H9 (cell line): ENCODE data around the gene SEMA3E. TPM values are rescaled to one million over a fixed set of nuclear protein-coding genes. Genes with fewer than 3 reads are reported as not detected.

ENCODE experiments used
- DNase-seq: peaks from one replicate; pipeline ENCODE4 v3.0.0-alpha.2; 2017
- H2AFZ ChIP-seq: one replicate; pipeline ENCODE4 v1.6.1; 2013; ENCODE audit warnings: mild to moderate bottlenecking, low read length, control low read depth, moderate library complexity
- H2AK5ac ChIP-seq: 2 replicates; pipeline ENCODE4 v1.6.1; 2013; ENCODE audit warnings: low read length, control low read depth, mixed read lengths; ENCODE audit not compliant: insufficient read length
- H2BK120ac ChIP-seq: one replicate; pipeline ENCODE4 v1.6.1; 2013; ENCODE audit warnings: low read depth, mild to moderate bottlenecking, low read length, control low read depth, inconsistent platforms; ENCODE audit not compliant: poor library complexity, severe bottlenecking
- H2BK12ac ChIP-seq: 2 replicates; pipeline ENCODE4 v1.6.1; 2013; ENCODE audit warnings: low read length, control low read depth, mixed read lengths, low read depth; ENCODE audit not compliant: insufficient read length
- H2BK15ac ChIP-seq: 2 replicates; pipeline ENCODE4 v1.6.1; 2013; ENCODE audit warnings: low read depth, low read length, control low read depth
- H2BK20ac ChIP-seq: one replicate; pipeline ENCODE4 v1.6.1; 2013; ENCODE audit warnings: low read depth, mild to moderate bottlenecking, low read length, control low read depth, inconsistent platforms; ENCODE audit not compliant: poor library complexity, severe bottlenecking
- H2BK5ac ChIP-seq: 2 replicates; pipeline ENCODE4 v1.6.1; 2013; ENCODE audit warnings: low read length, control low read depth, mixed read lengths; ENCODE audit not compliant: insufficient read length
- H3K14ac ChIP-seq: 2 replicates; pipeline ENCODE4 v1.6.1; 2013; ENCODE audit warnings: low read length, control low read depth; ENCODE audit not compliant: insufficient read depth
- H3K18ac ChIP-seq: 2 replicates; pipeline ENCODE4 v1.6.1; 2013; ENCODE audit warnings: low read depth, mild to moderate bottlenecking, mixed read lengths, low read length, control low read depth; ENCODE audit not compliant: insufficient read length
- H3K23ac ChIP-seq: 2 replicates; pipeline ENCODE4 v1.6.1; 2013; ENCODE audit warnings: low read length, control low read depth, mixed read lengths, low read depth; ENCODE audit not compliant: insufficient read length
- H3K23me2 ChIP-seq: 2 replicates; pipeline ENCODE4 v1.6.1; 2013; ENCODE audit warnings: low read depth, mild to moderate bottlenecking, mixed read lengths, low read length, control low read depth; ENCODE audit not compliant: insufficient read length, poor library complexity, severe bottlenecking
- H3K27ac ChIP-seq: 2 replicates; pipeline ENCODE4 v1.5.1; 2013; ENCODE audit warnings: low read length, control low read depth, mixed read lengths, low read depth; ENCODE audit not compliant: insufficient read length
- H3K27me3 ChIP-seq: 2 replicates; pipeline ENCODE4 v1.6.1; 2013; ENCODE audit warnings: low read length, control low read depth, inconsistent platforms; ENCODE audit not compliant: insufficient read depth
- H3K4ac ChIP-seq: 2 replicates; pipeline ENCODE4 v1.6.1; 2013; ENCODE audit warnings: low read depth, mild to moderate bottlenecking, control low read depth, inconsistent platforms, low read length, moderate library complexity
- H3K4me1 ChIP-seq: 2 replicates; pipeline ENCODE4 v1.6.1; 2013; ENCODE audit warnings: low read length, control low read depth, inconsistent platforms; ENCODE audit not compliant: insufficient read depth
- H3K4me2 ChIP-seq: 2 replicates; pipeline ENCODE4 v1.6.1; 2013; ENCODE audit warnings: low read length, control low read depth, mixed read lengths; ENCODE audit not compliant: insufficient read length, insufficient read depth
- H3K56ac ChIP-seq: 2 replicates; pipeline ENCODE4 v1.6.1; 2013; ENCODE audit warnings: low read depth, mild to moderate bottlenecking, mixed read lengths, low read length, control low read depth; ENCODE audit not compliant: insufficient read length
- H3K79me1 ChIP-seq: 2 replicates; pipeline ENCODE4 v1.6.1; 2013; ENCODE audit warnings: low read depth, mild to moderate bottlenecking, moderate library complexity, low read length, control low read depth, inconsistent platforms; ENCODE audit not compliant: insufficient read depth, poor library complexity, severe bottlenecking
- H3K79me2 ChIP-seq: 2 replicates; pipeline ENCODE4 v1.6.1; 2013; ENCODE audit warnings: low read length, control low read depth, inconsistent platforms; ENCODE audit not compliant: insufficient read depth
- H3K9ac ChIP-seq: 2 replicates; pipeline ENCODE4 v1.6.1; 2013; ENCODE audit warnings: low read length, control low read depth, mixed read lengths; ENCODE audit not compliant: insufficient read length; ENCODE audit errors: extremely low read depth
- H3K9me3 ChIP-seq: one replicate; pipeline ENCODE4 v1.6.1; 2013; ENCODE audit warnings: low read depth, low read length, inconsistent platforms; ENCODE audit not compliant: control insufficient read depth
- H3T11ph ChIP-seq: one replicate; pipeline ENCODE4 v1.6.1; 2013; ENCODE audit warnings: mild to moderate bottlenecking, low read length, control low read depth, inconsistent platforms
- H4K20me1 ChIP-seq: one replicate; pipeline ENCODE4 v1.6.1; 2013; ENCODE audit not compliant: control insufficient read depth, insufficient read length, insufficient read depth
- H4K5ac ChIP-seq: 2 replicates; pipeline ENCODE4 v1.6.1; 2013; ENCODE audit warnings: low read depth, mild to moderate bottlenecking, mixed read lengths, low read length, control low read depth; ENCODE audit not compliant: insufficient read length
- H4K8ac ChIP-seq: replicated peaks from 2 replicates; pipeline ENCODE4 v1.6.1; 2013; ENCODE audit warnings: low read length, control low read depth, mixed read lengths, low read depth; ENCODE audit not compliant: insufficient read length
- H4K91ac ChIP-seq: 2 replicates; pipeline ENCODE4 v1.6.1; 2013; ENCODE audit warnings: low read depth, mild to moderate bottlenecking, moderate library complexity, mixed read lengths, low read length, control low read depth; ENCODE audit not compliant: insufficient read length
- H3K27ac Mint-ChIP-seq, 3 experiments: 2 replicates in 2 of 3; 3 replicates in 1 of 3; pipeline ENCODE4 v1.8.0; 2020 to 2021; ENCODE audit warnings: mixed read lengths in 3 of 3, mild to moderate bottlenecking in 1 of 3, moderate library complexity in 1 of 3
- H3K27me3 Mint-ChIP-seq: 2 replicates; pipeline ENCODE4 v1.8.0; 2021; ENCODE audit warnings: low read depth, mild to moderate bottlenecking, moderate library complexity, mixed read lengths
- H3K36me3 Mint-ChIP-seq, 3 experiments: 2 replicates in 2 of 3; 3 replicates in 1 of 3; pipeline ENCODE4 v1.8.0; 2020 to 2021; ENCODE audit warnings: low read depth in 3 of 3, mixed read lengths in 3 of 3; ENCODE audit not compliant: insufficient read depth in 1 of 3
- H3K4me1 Mint-ChIP-seq, 2 experiments: 2 replicates each; pipeline ENCODE4 v1.8.0; 2020; ENCODE audit warnings: mixed read lengths in 2 of 2
- H3K4me3 Mint-ChIP-seq, 2 experiments: 2 replicates in 1 of 2; 3 replicates in 1 of 2; pipeline ENCODE4 v1.8.0; 2020 to 2021; ENCODE audit warnings: mild to moderate bottlenecking in 2 of 2, mixed read lengths in 2 of 2, moderate library complexity in 1 of 2
- H3K9me3 Mint-ChIP-seq, 2 experiments: 2 replicates in 1 of 2; 3 replicates in 1 of 2; pipeline ENCODE4 v1.8.0; 2020; ENCODE audit warnings: mild to moderate bottlenecking in 2 of 2, mixed read lengths in 2 of 2, moderate library complexity in 1 of 2
- CTCF ChIP-seq: fragments of 200-600 bp; sonication (generic); conservative IDR thresholded peaks from 3 replicates; pipeline ENCODE4 v1.8.0; 2021; ENCODE audit warnings: antibody characterized with exemption, mild to moderate bottlenecking
- WGBS: extraction: QIAGEN DNeasy Blood & Tissue Kit; methylation state at CpG from one replicate; pipeline ENCODE4 v1.1.7; 2013; ENCODE audit warnings: missing lambda C conversion rate, low lambda C conversion rate, mixed read lengths; ENCODE audit not compliant: insufficient read length; ENCODE audit errors: extremely low coverage; 5-methylcytosine and 5-hydroxymethylcytosine counted together
- total RNA-seq: library from RNA; stranded (reverse); gene quantifications from 2 replicates; pipeline ENCODE4 v1.2.1, GENCODE V29; 2021

SEMA3E gene
- total RNA-seq, 1 experiment from 2014 or later, result 0.39 TPM

- no peak overlapping the region for H2BK12ac ChIP-seq
- no peak overlapping the region for H3T11ph ChIP-seq
- H4K5ac ChIP-seq, result no peak overlapping the region
- H2BK20ac ChIP-seq, result no peak overlapping the region
- no peak overlapping the region for H4K8ac ChIP-seq
- DNase-seq, result no peak
- H2BK5ac ChIP-seq, result no peak overlapping the region
- no peak overlapping the region for H2AK5ac ChIP-seq
- H3K4ac ChIP-seq, result no peak overlapping the region
- H3K23me2 ChIP-seq, result no peaks in the 10 kb centered on the region
- no peaks in the 10 kb centered on the region; the same call in 1 of the 2 replicates for H3K27me3 Mint-ChIP-seq
- H3K9me3 ChIP-seq, result no peaks in the 10 kb centered on the region
- H3K56ac ChIP-seq, result no peak overlapping the region
- no peak overlapping the region for H2BK120ac ChIP-seq
- peak overlapping the region in 2 of 3 experiments; percentile 9 to 37; a peak in 2 of 7 replicates for H3K27ac Mint-ChIP-seq
- no peak overlapping the region for H3K18ac ChIP-seq
- no peaks in the 10 kb centered on the region for H3K27me3 ChIP-seq
- no peak overlapping the region for H3K27ac ChIP-seq
- peaks cover under 1 to 1% of the 10 kb centered on the region in 2 experiments; a peak in 3 of 5 replicates for H3K9me3 Mint-ChIP-seq
- H3K9ac ChIP-seq, result no peak overlapping the region
- WGBS, result no CpG with 5 or more reads among the region's 5 CpGs
- peaks cover 5% of the 10 kb centered on the region; the same call in 1 of the 2 replicates for H3K79me2 ChIP-seq
- H3K36me3 Mint-ChIP-seq, result peaks cover 10% of the 10 kb centered on the region in 3 experiments
- H2BK15ac ChIP-seq, result no peak overlapping the region
- no peak overlapping the region for H3K4me2 ChIP-seq
- no peak overlapping the region for H4K91ac ChIP-seq
- no peak overlapping the region for H2AFZ ChIP-seq
- H3K4me1 ChIP-seq, result peaks cover 19% of the 10 kb centered on the region; the same call in 1 of the 2 replicates
- H3K79me1 ChIP-seq, result no peaks in the 10 kb centered on the region
- no peak for TF ChIP-seq CTCF
- H4K20me1 ChIP-seq, result no peaks in the 10 kb centered on the region
- no peak overlapping the region for H3K23ac ChIP-seq
- no peak overlapping the region for H3K4me3 Mint-ChIP-seq
- H3K4me1 Mint-ChIP-seq, result peaks cover 58% of the 10 kb centered on the region in 2 experiments
- no peak overlapping the region for H3K14ac ChIP-seq
Measured at GRCh38 chr7:83455612-83456011, 193.3 kb downstream of the SEMA3E start.
